ENCODE measurements around the gene LGI2.

GRCh38 chr4:24965627-24966026 is 65.1 kb downstream of the LGI2 start:
- TF ChIP-seq ZBTB49 (CRISPR knock-in tag; IDR thresholded peaks at IDR 0.05; ENCODE audit: borderline replicate concordance) (no peak), SMAD4 (CRISPR knock-in tag; conservative IDR thresholded peaks at IDR 0.05) (no peak)
